AG09319 (cell line): ENCODE measurements around the gene ITGB1BP2.
"Not testable (repeated sequence)": the region's sequence is repeated elsewhere in the genome, so short reads cannot be mapped to it uniquely, and the experiment has no call there.

Source experiments
- DNase-seq: peaks from one replicate; pipeline ENCODE4 v3.0.0-alpha.2; 2010; ENCODE audit warnings: low read depth; ENCODE audit errors: extremely low read depth
- CTCF ChIP-seq: IDR thresholded peaks from 2 replicates; pipeline ENCODE4 v1.5.1; 2011; ENCODE audit warnings: low read depth, mild to moderate bottlenecking, inconsistent platforms, low read length, moderate library complexity

ITGB1BP2 gene

DNA sequence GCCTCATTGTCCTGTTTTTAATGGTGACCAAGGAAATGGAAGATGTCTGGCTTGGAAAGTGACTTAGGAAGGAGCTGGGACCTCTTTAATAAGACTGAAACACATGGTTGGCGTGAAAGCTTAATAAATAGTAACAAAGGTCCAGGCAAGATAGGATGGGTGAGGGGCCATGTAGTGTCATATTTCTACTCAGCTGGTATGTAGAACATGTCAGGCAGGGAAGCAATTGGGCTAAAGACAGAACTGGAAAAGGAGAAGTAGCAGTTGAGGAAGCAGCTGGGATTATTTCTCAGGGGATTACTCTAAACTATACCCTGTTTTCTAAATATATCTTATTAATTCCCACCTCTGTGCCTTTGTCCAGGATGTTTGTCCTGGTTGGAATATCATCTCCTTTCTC is 18.6 kb downstream of the ITGB1BP2 start:
- no peak for TF ChIP-seq CTCF
- no peak for DNase-seq

DNA sequence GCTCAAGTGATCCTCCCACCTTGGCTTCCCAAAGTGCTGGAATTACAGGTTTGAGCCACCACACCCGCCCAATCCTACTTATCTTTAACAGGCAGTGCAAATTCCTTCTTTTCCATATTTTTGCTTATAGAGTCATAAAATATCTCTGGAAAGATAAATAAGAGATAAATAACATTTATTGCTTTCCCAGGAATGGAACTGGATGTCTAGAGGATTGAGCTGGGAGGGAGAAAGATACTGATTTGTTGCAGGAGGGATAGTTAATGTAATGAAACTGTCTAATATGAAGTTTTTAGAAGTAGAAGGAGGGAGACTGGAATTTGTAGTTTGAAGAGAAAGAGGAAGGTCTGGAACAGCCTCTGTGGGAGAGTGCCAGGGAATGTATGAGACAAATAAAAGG is 20.2 kb downstream of the ITGB1BP2 start:
- no peak for DNase-seq
- no peak for TF ChIP-seq CTCF

DNA sequence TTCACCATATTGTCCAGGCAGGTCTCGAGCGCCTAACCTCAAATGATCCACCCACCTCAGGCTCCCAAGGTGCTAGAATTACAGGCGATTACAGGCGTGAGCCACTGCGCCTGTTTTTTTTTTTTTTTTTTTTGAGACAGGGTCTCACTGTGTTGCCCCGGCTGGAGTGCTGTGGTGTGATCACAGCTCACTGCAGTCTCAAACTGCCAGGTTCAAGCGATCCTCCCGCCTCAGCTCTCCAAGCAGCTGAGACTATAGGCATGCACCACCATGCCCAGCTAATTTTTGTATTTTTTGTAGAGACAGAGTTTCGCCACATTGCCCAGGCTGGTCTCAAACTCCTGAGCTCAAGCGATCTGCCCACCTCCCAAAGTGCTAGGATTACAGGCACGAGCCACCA is 22.9 kb downstream of the ITGB1BP2 start:
- DNase-seq = not testable (repeated sequence)

DNA sequence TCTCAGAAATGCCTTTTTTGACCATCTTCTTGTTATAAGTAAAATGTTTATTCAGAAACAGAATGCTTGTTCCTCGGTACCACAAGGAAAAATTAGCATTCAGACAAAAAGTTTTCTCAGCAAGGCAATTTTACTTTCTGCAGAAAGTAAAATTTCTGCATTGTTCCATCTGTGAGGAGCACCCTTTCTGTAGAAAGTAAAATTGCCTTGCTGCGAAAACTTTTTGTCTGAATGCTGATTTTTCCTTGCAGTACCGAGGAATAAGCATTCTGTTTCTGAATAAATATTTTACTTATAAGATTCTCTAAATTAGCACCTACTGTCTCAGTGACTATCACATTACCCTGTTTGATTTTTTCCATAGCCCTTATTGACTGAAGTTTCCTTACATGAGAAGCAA is 24.8 kb downstream of the ITGB1BP2 start:
- DNase-seq = no peak
- no peak for TF ChIP-seq CTCF

GRCh38 chrX:71349151-71349665 is 47.7 kb downstream of the ITGB1BP2 start:
- not testable (repeated sequence) for DNase-seq

DNA sequence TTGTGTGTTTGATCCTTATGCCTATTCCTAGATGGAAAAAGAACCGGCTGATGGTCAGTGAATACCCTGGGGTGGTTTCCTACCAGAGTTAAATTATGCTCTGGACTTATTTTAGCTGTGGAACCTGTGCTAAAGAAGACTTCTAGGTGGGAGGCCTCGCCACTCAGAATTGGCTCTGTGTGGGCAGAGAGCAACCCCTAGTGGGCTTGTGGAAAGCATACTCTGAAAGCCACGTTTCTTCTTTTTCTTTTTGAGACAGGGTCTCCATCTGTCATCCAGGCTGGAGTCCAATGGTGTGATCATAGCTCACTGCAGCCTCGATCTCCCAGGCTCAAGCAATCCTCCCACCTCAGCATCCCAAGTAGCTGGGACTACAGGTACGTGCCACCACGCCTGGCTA is 48.3 kb downstream of the ITGB1BP2 start:
- not testable (repeated sequence) for DNase-seq

DNA sequence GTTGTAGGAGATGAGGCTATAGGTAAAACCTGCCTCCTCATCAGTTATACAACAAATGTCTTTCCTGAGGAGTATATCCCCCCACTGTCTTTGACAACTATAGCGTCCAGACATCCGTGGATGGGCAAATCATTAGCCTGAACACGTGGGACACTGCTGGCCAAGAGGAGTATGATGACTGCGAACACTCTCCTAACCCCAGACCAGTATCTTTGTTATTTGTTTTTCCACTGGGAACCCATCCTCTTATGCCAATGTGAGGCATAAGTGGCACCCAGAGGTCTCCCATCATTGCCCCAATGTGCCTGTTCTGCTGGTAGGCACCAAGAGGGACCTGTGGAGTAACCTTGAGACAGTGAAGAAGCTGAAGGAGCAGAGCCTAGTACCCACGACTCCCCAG is 50.9 kb downstream of the ITGB1BP2 start:
- not testable (repeated sequence) for DNase-seq
